ENCODE measurements around the gene OR51B4. TPM values are rescaled to one million over a fixed set of nuclear protein-coding genes. Genes with fewer than 3 reads are reported as not detected.
"Not testable (repeated sequence)": the region's sequence is repeated elsewhere in the genome, so short reads cannot be mapped to it uniquely, and the experiment has no call there.

OR51B4 gene
- total and polyA plus RNA-seq, 5 donors from 2014 or later = not detected

DNA sequence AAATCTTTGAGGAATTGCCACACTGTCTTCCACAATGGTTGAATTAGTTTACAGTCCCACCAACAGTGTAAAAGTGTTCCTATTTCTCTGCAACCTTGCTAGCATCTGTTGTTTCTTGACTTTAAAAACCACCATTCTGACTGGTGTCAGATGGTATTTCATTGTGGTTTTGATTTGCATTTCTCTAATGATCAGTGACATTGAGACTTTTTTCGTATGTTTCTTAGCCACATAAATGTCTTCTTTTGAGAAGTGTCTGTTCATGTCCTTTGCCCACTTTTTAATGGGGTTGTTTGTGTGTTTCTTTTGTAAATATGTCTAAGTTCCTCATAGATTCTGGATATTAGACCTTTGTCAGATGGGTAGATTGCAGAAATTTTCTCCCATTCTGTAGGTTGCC is 35.5 kb upstream of the OR51B4 start:
- not testable (repeated sequence) for H3K36me3 Mint-ChIP-seq; H3K9me3 Mint-ChIP-seq; H3K36me3 ChIP-seq (ENCODE audit: control insufficient read depth, insufficient read depth, low read length); H3K9me3 ChIP-seq (ENCODE audit: control insufficient read depth in 2 of 2, low read length in 2 of 2); H3K4me1 Mint-ChIP-seq; H3K27ac ChIP-seq (ENCODE audit: insufficient read depth, low read length, poor library complexity, severe bottlenecking); ATAC-seq (ENCODE audit: low read depth in 2 of 2); DNase-seq; H3K27me3 Mint-ChIP-seq; H3K4me3 Mint-ChIP-seq; H3K4me1 ChIP-seq (ENCODE audit: control insufficient read depth, insufficient read depth, low read length, poor library complexity, severe bottlenecking); H3K27me3 ChIP-seq (ENCODE audit: control insufficient read depth, insufficient read depth, low read length); H3K27ac Mint-ChIP-seq; H3K4me3 ChIP-seq (ENCODE audit: low read depth, low read length)

DNA sequence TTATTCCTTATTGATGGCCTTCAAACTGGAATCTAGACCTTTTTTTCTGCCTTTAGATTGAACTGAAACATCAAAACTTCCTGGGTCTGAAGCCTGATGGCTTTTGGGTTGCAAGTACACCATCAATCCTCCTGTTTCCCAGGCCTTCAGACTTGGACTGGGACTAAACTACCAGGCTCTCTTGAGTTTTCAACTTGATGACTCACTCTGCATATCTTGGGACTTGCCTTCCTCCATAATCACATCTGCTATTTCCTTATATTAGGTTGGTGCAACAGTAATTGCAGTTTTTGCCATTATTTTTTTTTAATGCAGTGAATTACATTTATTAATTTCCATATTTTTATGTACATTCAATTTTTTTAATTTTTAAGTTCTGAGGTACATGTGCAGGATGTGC is 34.6 kb upstream of the OR51B4 start:
- DNase-seq = no peak
- H3K4me1 Mint-ChIP-seq = no peaks in the 10 kb centered on the region

DNA sequence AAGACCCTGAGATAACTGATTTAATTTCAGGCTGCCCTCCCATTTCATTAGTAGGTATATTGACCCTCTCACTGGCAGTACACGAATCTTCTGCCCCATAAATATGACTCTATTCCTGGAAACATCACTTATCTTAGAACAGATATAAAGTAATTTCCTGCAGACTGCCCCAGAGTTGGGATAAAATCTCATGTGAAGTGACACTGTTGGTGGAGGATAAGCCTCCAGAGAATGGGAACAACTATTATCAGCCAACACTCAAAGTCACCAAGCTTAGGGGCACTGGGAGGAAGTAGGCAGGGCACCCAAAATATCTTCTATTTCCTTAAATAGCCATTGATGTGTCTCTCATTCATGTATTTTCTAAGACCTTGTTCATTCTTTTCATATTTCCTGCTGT is 33.4 kb upstream of the OR51B4 start:
- Mint-ChIP-seq H3K27me3 (no peaks in the 10 kb centered on the region), H3K4me1 (no peaks in the 10 kb centered on the region), H3K36me3 (no peaks in the 10 kb centered on the region), H3K4me3 (no peak overlapping the region), H3K27ac (no peak overlapping the region), H3K9me3 (peaks cover 0 to 6% (median 0%) of the 10 kb centered on the region in 7 donors)
- no peak overlapping the region for H3K4me3 ChIP-seq (ENCODE audit: low read depth, low read length)
- ATAC-seq (ENCODE audit: low read depth in 2 of 2) (no peak), DNase-seq (no peak)
- H3K4me1 ChIP-seq (ENCODE audit: control insufficient read depth, insufficient read depth, low read length, poor library complexity, severe bottlenecking) = no peaks in the 10 kb centered on the region
- H3K27me3 ChIP-seq (ENCODE audit: control insufficient read depth, insufficient read depth, low read length) = no peaks in the 10 kb centered on the region
- no peak overlapping the region for H3K27ac ChIP-seq (ENCODE audit: insufficient read depth, low read length, poor library complexity, severe bottlenecking)
- H3K36me3 ChIP-seq (ENCODE audit: control insufficient read depth, insufficient read depth, low read length) = no peaks in the 10 kb centered on the region
- H3K9me3 ChIP-seq (ENCODE audit: control insufficient read depth in 2 of 2, low read length in 2 of 2) = no peaks in the 10 kb centered on the region

More for the DNA sequence above, 34.6 kb upstream of the OR51B4 start:
- Histone ChIP-seq H3K4me3 (ENCODE audit: low read depth, low read length) (no peak overlapping the region), H3K36me3 (ENCODE audit: control insufficient read depth, insufficient read depth, low read length) (no peaks in the 10 kb centered on the region), H3K4me1 (ENCODE audit: control insufficient read depth, insufficient read depth, low read length, poor library complexity, severe bottlenecking) (no peaks in the 10 kb centered on the region), H3K9me3 (ENCODE audit: control insufficient read depth in 2 of 2, low read length in 2 of 2) (no peaks in the 10 kb centered on the region), H3K27ac (ENCODE audit: insufficient read depth, low read length, poor library complexity, severe bottlenecking) (no peak overlapping the region), H3K27me3 (ENCODE audit: control insufficient read depth, insufficient read depth, low read length) (no peaks in the 10 kb centered on the region)
- peaks cover 0 to 6% (median 0%) of the 10 kb centered on the region in 7 donors for H3K9me3 Mint-ChIP-seq
- H3K27me3 Mint-ChIP-seq = no peaks in the 10 kb centered on the region
- H3K4me3 Mint-ChIP-seq = no peak overlapping the region
- ATAC-seq (ENCODE audit: low read depth in 2 of 2) = no peak
- no peaks in the 10 kb centered on the region for H3K36me3 Mint-ChIP-seq
- no peak overlapping the region for H3K27ac Mint-ChIP-seq

DNA sequence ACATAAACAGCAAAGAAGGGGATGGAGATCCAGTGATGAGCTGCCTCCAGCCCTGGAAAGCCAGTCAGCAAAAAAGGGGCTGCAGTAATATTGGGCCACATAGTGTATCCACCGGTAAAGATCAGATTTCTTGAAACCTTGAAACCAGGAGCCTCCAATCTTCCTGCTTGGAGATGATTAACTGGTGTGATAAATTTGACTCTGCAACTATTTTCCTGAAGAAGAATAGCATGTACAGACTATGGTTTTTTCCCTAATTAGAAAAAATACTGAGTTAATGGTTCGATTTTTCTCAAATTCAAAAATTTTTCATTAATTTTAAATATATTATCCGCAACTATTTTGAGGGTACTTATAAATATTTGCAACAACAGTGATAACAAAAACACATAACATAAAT is 22.5 kb upstream of the OR51B4 start, which contains the start of gene OR51B2:
TSS of gene OR51B2 (minus strand) at position 101 of the 400 bp plus-strand sequence. CDS start at position 101, 0 bp downstream.
- Histone ChIP-seq H3K27ac (ENCODE audit: insufficient read depth, low read length, poor library complexity, severe bottlenecking) (no peak within 1 kb of the TSS), H3K4me1 (ENCODE audit: control insufficient read depth, insufficient read depth, low read length, poor library complexity, severe bottlenecking) (no peaks in the 10 kb centered on the region), H3K27me3 (ENCODE audit: control insufficient read depth, insufficient read depth, low read length) (no peaks in the 10 kb centered on the region), H3K4me3 (ENCODE audit: low read depth, low read length) (no peak within 1 kb of the TSS), H3K9me3 (ENCODE audit: control insufficient read depth in 2 of 2, low read length in 2 of 2) (no peaks in the 10 kb centered on the region), H3K36me3 (ENCODE audit: control insufficient read depth, insufficient read depth, low read length) (no peaks in the 10 kb centered on the region)
- peaks cover 0 to 4% (median 1%) of the 10 kb centered on the region in 7 donors for H3K9me3 Mint-ChIP-seq
- no peak within 1 kb of the TSS for H3K4me3 Mint-ChIP-seq
- peaks cover under 1% of the 10 kb centered on the region for H3K27me3 Mint-ChIP-seq
- no peak within 1 kb of the TSS for H3K27ac Mint-ChIP-seq
- ATAC-seq (ENCODE audit: low read depth in 2 of 2) = no peak
- no peaks in the 10 kb centered on the region for H3K4me1 Mint-ChIP-seq
- H3K36me3 Mint-ChIP-seq = no peaks in the 10 kb centered on the region
- DNase-seq = no peak

DNA sequence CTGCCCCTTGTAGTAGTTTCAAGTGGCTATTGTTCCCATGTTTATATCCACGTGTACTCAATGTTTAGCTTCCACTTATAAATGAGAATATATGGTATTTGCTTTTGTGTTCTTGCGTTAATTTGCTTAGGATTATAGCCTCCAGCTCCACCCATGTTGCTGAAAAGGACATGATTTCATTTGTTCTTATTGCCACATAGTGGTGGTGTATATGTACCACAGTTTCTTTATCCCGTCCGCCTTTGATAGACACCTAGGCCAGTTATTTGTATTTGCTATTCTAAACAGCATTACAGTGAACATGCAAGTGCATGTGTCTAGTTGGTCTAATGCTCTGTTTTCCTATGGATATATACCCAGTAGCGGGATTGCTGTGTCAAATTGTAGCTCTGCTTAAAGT is 15.5 kb upstream of the OR51B4 start:
- Mint-ChIP-seq H3K36me3 (no peaks in the 10 kb centered on the region), H3K27me3 (no peaks in the 10 kb centered on the region), H3K4me1 (peaks cover 0 to 4% (median 0%) of the 10 kb centered on the region in 4 donors), H3K9me3 (peaks cover 0 to 4% (median 3%) of the 10 kb centered on the region in 7 donors), H3K27ac (no peak overlapping the region), H3K4me3 (no peak overlapping the region)
- DNase-seq (no peak), ATAC-seq (ENCODE audit: low read depth in 2 of 2) (no peak)
- H3K36me3 ChIP-seq (ENCODE audit: control insufficient read depth, insufficient read depth, low read length) = no peaks in the 10 kb centered on the region
- no peaks in the 10 kb centered on the region for H3K4me1 ChIP-seq (ENCODE audit: control insufficient read depth, insufficient read depth, low read length, poor library complexity, severe bottlenecking)
- no peak overlapping the region for H3K4me3 ChIP-seq (ENCODE audit: low read depth, low read length)
- H3K27me3 ChIP-seq (ENCODE audit: control insufficient read depth, insufficient read depth, low read length) = no peaks in the 10 kb centered on the region
- peaks cover 0 to 3% of the 10 kb centered on the region in 2 experiments for H3K9me3 ChIP-seq (ENCODE audit: control insufficient read depth in 2 of 2, low read length in 2 of 2)
- H3K27ac ChIP-seq (ENCODE audit: insufficient read depth, low read length, poor library complexity, severe bottlenecking) = no peak overlapping the region

DNA sequence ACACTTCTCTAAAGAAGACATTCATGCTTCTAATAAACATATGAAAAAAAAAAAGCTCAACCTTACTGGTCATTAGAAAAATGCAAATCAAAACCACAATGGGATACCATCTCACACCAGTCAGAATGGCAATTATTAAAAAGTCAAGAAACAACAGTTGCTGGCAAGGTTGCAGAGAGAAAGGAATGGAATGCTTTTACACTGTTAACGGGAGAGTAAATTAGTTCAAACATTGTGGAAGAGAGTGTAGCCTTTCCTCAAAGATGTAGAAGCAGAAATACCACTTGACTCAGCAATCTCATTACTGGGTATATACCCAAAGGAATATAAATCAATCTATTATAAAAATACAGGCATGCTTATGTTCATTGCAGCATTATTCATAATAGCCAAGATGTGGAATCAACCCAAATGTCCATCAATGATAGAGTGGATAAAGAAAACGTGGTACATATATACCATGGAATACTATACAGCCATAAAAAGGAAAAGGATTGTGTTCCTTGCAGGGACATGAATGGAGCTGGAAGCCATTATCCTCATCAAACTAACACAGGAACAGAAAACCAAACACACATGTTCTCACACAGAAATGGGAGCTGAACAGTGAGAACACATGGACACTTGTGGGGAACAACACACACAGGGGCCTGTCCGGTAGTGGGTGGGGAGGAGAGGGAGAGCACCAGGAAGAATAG is 11.7 kb upstream of the OR51B4 start:
- H3K4me3 ChIP-seq (ENCODE audit: low read depth, low read length); DNase-seq; H3K36me3 Mint-ChIP-seq; H3K4me1 Mint-ChIP-seq; H3K9me3 Mint-ChIP-seq; H3K27me3 Mint-ChIP-seq; H3K27ac Mint-ChIP-seq; H3K36me3 ChIP-seq (ENCODE audit: control insufficient read depth, insufficient read depth, low read length); H3K9me3 ChIP-seq (ENCODE audit: control insufficient read depth in 2 of 2, low read length in 2 of 2); H3K4me1 ChIP-seq (ENCODE audit: control insufficient read depth, insufficient read depth, low read length, poor library complexity, severe bottlenecking); ATAC-seq (ENCODE audit: low read depth in 2 of 2); H3K4me3 Mint-ChIP-seq; H3K27me3 ChIP-seq (ENCODE audit: control insufficient read depth, insufficient read depth, low read length); H3K27ac ChIP-seq (ENCODE audit: insufficient read depth, low read length, poor library complexity, severe bottlenecking): not testable (repeated sequence)

DNA sequence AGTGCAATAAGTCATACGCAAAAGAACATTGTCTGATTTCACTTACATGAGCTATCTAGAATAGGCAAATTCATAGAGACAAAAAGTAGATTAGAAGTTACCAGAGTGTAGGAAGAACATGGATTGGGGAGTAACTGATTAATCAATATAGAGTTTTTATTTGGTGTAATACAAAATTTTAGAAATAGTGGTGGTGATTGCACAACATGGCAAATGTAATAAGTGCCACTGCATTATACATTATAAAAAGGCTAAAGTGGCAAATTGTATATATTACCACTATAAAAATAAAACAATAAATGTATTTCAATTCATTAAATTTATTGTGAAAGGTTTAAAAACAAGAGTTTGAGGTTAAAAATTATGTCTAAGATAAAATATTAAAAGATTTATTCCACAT is 8.7 kb upstream of the OR51B4 start:
- no peaks in the 10 kb centered on the region for H3K36me3 ChIP-seq (ENCODE audit: control insufficient read depth, insufficient read depth, low read length)
- ATAC-seq (ENCODE audit: low read depth in 2 of 2) (no peak), DNase-seq (no peak)
- H3K4me1 ChIP-seq (ENCODE audit: control insufficient read depth, insufficient read depth, low read length, poor library complexity, severe bottlenecking) = no peaks in the 10 kb centered on the region
- Mint-ChIP-seq H3K9me3 (peaks cover 0 to 4% (median 2%) of the 10 kb centered on the region in 7 donors), H3K4me3 (no peak overlapping the region), H3K4me1 (no peaks in the 10 kb centered on the region), H3K27me3 (peaks cover 4% of the 10 kb centered on the region), H3K36me3 (no peaks in the 10 kb centered on the region), H3K27ac (no peak overlapping the region)
- H3K27me3 ChIP-seq (ENCODE audit: control insufficient read depth, insufficient read depth, low read length) = no peaks in the 10 kb centered on the region
- peaks cover 0 to 3% of the 10 kb centered on the region in 2 experiments for H3K9me3 ChIP-seq (ENCODE audit: control insufficient read depth in 2 of 2, low read length in 2 of 2)
- no peak overlapping the region for H3K27ac ChIP-seq (ENCODE audit: insufficient read depth, low read length, poor library complexity, severe bottlenecking)
- H3K4me3 ChIP-seq (ENCODE audit: low read depth, low read length) = no peak overlapping the region
